T-helper 17 cell (primary cell): ENCODE data around the gene NME7. TPM values are rescaled to one million over a fixed set of nuclear protein-coding genes. Genes with fewer than 3 reads are reported as not detected.
"Not testable (repeated sequence)": the region's sequence is repeated elsewhere in the genome, so short reads cannot be mapped to it uniquely, and the experiment has no call there.

Source experiments
- ATAC-seq: fragments of 150-1000 bp; cut with Tn5 transposase; 2 replicates; pipeline ENCODE4 v1.10.0; 2021; ENCODE audit warnings: mild to moderate bottlenecking, moderate library complexity
- DNase-seq, 3 donors: peaks; one replicate each; pipeline versions ENCODE4 v3.0.0 to v3.0.0-alpha.2; 2020 to 2021
- H3K9me3 ChIP-seq: one replicate; pipeline ENCODE4 v1.7.0; 2013; ENCODE audit warnings: low read length, mild to moderate bottlenecking; ENCODE audit not compliant: control insufficient read depth, poor library complexity, severe bottlenecking
- H3K27ac Mint-ChIP-seq: one replicate; pipeline ENCODE4 v1.8.0; 2022; ENCODE audit warnings: mild to moderate bottlenecking, moderate library complexity, mixed read lengths
- H3K27me3 Mint-ChIP-seq: one replicate; pipeline ENCODE4 v1.8.0; 2022; ENCODE audit warnings: mixed read lengths
- H3K36me3 Mint-ChIP-seq: one replicate; pipeline ENCODE4 v1.8.0; 2022; ENCODE audit warnings: low read depth, mixed read lengths
- H3K4me1 Mint-ChIP-seq: one replicate; pipeline ENCODE4 v1.8.0; 2022; ENCODE audit warnings: mild to moderate bottlenecking, mixed read lengths
- H3K4me3 Mint-ChIP-seq: one replicate; pipeline ENCODE4 v1.8.0; 2022; ENCODE audit warnings: mild to moderate bottlenecking, moderate library complexity, mixed read lengths
- total RNA-seq, 4 donors: library from RNA in 2 of 4; stranded (reverse) in 2 of 4; gene quantifications; one replicate each; pipeline ENCODE4 v1.2.3 and lab custom pipeline; 2022 to 2026

Gene NME7
- total RNA-seq, 2 donors from 2014 or later = 9.1 to 9.2 TPM

DNA sequence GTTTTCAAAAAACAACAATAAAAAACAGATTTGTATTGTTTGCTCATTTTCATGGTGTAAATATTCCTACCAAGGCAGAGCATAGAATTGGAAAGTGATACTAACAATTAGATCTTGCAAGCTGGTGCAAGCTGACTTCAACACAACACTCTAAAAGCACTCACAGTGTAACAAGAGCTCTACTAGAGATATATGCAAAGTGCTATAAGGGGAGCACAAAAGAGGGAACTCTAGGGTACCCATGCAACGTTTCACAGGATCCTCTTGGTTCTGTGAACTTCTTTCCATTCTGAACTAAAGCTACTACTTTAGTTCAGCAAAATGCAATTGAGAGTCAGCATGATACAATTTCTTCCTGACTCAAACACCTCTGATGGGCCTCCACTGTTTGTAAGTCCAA, 182.8 kb downstream of the NME7 start:
- Mint-ChIP-seq H3K4me1 (no peaks in the 10 kb centered on the region), H3K4me3 (no peak overlapping the region), H3K36me3 (peaks cover 3% of the 10 kb centered on the region), H3K27me3 (no peaks in the 10 kb centered on the region), H3K27ac (no peak overlapping the region)
- DNase-seq (no peak), ATAC-seq (no peak)
- H3K9me3 ChIP-seq = no peaks in the 10 kb centered on the region

DNA sequence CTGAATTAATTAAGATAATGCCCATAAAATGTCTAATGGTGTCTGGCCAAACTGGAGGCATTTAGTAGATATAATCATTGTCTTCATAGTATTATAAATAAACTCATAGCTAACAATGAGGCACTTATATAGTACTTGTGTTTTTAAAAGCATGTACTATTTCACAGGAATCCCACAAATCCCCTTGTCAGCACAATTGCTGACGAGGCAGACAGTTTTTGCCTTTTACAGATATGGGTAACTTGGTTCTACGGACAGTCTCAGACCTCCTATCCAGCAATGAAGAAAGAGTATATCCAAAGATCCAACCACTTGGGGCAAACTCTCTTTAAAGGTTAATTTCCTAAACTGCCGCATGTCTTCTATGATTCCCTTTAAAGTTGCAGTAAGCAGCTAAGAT, 187.4 kb downstream of the NME7 start:
- H3K9me3 ChIP-seq = no peaks in the 10 kb centered on the region
- ATAC-seq (no peak), DNase-seq (no peak)
- Mint-ChIP-seq H3K27ac (no peak overlapping the region), H3K27me3 (no peaks in the 10 kb centered on the region), H3K4me3 (no peak overlapping the region), H3K4me1 (no peaks in the 10 kb centered on the region), H3K36me3 (no peaks in the 10 kb centered on the region)

DNA sequence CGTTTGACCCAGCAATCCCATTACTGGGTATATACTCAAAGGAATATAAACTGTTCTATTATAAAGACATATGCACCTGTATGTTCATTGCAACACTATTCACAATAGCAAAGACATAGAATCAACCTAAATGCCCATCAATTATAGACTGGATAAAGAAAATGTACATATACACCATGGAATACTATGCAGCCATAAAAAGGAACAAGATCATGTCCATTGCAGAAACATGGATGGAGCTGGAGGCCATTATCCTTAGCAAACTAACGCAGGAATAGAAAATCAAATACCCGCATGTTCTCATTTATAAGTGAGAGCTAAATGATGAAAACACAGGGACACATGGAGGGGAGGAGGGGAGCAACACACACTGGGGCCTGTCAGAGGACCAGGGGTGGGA, 188.2 kb downstream of the NME7 start:
- not testable (repeated sequence) for H3K27ac Mint-ChIP-seq, ATAC-seq, H3K9me3 ChIP-seq, H3K36me3 Mint-ChIP-seq, H3K4me3 Mint-ChIP-seq, DNase-seq, H3K27me3 Mint-ChIP-seq, H3K4me1 Mint-ChIP-seq

DNA sequence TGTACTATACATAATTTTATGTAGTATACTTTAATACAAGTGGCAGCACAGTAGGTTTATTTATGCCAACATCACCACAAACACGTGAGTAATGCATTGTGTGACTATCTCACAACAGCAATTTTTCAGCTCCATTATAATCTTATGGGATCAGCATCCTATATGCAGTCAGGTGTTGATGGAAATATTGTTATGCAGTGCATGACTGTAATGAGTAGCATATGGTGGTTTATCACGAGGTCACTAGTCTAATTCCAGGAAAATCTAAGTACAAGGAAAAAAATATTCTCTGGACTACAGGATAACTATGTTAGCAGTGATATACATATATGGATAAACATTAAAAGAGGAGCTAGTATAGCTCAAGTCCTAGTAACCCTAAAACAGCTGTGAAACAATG, 192.1 kb downstream of the NME7 start:
- ATAC-seq = no peak
- Mint-ChIP-seq H3K4me1 (no peaks in the 10 kb centered on the region), H3K36me3 (no peaks in the 10 kb centered on the region), H3K4me3 (no peak overlapping the region), H3K27ac (no peak overlapping the region), H3K27me3 (no peaks in the 10 kb centered on the region)
- no peak for DNase-seq
- H3K9me3 ChIP-seq = no peaks in the 10 kb centered on the region

DNA sequence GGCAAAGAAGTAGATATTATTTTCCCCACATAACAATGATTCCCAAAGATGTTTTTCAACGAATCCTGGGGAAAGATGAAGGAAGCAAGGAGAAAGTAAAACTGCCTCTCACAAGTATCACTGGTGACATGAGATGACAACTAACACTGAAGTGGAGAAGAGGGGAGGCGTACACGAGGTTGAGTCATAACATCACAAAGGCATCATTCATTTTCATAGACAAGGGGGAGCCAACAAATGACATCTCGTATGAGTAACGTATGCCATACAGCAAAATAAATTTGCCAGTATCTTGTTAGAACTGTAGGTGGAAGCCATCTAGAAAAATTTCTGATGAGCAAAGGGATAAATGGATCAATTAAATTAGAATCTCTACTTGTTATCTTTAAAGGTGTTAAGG, 204.5 kb downstream of the NME7 start:
- DNase-seq = no peak
- H3K27ac Mint-ChIP-seq = no peak overlapping the region
- no peaks in the 10 kb centered on the region for H3K27me3 Mint-ChIP-seq
- no peaks in the 10 kb centered on the region for H3K4me1 Mint-ChIP-seq
- ATAC-seq = no peak
- H3K36me3 Mint-ChIP-seq = peaks cover 2% of the 10 kb centered on the region
- no peaks in the 10 kb centered on the region for H3K9me3 ChIP-seq
- no peak overlapping the region for H3K4me3 Mint-ChIP-seq

- Mint-ChIP-seq H3K4me1 (no peaks in the 10 kb centered on the region), H3K4me3 (no peak overlapping the region), H3K27me3 (no peaks in the 10 kb centered on the region), H3K27ac (no peak overlapping the region), H3K36me3 (peaks cover 2% of the 10 kb centered on the region)
- no peaks in the 10 kb centered on the region for H3K9me3 ChIP-seq
- ATAC-seq (no peak), DNase-seq (no peak)
Observed at GRCh38 chr1:169161496-169162194, 206.0 kb downstream of the NME7 start.

DNA sequence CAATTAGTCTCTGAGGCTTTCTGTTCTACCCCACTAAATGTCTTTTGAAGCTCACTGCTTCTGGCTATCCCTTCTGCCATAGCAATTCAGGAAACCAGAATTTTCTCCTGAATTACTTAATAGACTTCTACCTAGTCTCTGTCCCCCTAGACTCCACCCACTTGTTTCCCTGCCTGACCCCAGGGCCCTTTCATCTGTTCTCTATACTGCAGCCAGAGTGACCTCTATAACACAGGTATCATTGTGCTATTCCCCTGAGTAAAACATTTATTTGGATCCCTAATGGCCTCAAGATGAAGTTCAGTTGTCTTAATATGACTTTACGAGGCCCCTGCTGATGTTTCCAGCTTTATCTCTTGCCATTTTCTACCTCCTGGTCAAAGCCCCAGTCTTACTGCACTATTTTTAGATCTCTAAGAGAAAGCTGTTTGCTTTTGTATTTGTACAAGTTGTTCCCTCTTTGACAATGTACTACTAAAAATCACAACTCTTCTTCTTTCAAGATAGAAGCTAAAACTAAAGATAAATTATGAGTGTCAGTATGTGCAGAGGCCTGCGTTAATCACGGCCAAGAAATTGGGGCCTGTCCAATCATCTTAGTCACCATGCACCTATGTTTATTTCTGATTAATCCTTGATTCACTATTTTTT, 206.6 kb downstream of the NME7 start:
- no peak for ATAC-seq
- Mint-ChIP-seq H3K4me1 (no peaks in the 10 kb centered on the region), H3K27ac (no peak overlapping the region)

DNA sequence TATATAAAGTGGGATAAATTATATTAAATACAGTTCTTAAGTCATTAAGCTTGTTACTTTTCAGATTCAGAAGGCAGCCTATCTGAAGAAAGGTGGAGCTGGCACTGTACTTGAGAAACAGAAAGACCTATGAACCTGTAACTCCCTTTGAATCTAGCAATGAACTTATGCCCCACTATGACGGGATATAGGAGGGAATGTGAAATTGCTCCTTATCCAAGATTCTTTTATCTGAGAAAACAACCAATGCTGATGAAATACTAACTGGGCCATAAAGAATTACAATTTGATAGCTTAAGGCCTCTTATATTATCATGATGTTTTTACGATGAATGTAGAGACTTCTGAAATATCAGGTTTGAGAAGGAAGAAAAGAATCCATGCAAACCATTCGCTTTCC, 211.0 kb downstream of the NME7 start:
- Mint-ChIP-seq H3K27me3 (no peaks in the 10 kb centered on the region), H3K4me1 (no peaks in the 10 kb centered on the region), H3K4me3 (no peak overlapping the region), H3K27ac (no peak overlapping the region), H3K36me3 (peaks cover 3% of the 10 kb centered on the region)
- H3K9me3 ChIP-seq = no peaks in the 10 kb centered on the region
- ATAC-seq (no peak), DNase-seq (no peak)

More for the DNA sequence above, 206.6 kb downstream of the NME7 start:
- no peak for DNase-seq
- H3K4me3 Mint-ChIP-seq = no peak overlapping the region
- peaks cover 2% of the 10 kb centered on the region for H3K36me3 Mint-ChIP-seq
- H3K9me3 ChIP-seq = no peaks in the 10 kb centered on the region
- H3K27me3 Mint-ChIP-seq = no peaks in the 10 kb centered on the region

DNA sequence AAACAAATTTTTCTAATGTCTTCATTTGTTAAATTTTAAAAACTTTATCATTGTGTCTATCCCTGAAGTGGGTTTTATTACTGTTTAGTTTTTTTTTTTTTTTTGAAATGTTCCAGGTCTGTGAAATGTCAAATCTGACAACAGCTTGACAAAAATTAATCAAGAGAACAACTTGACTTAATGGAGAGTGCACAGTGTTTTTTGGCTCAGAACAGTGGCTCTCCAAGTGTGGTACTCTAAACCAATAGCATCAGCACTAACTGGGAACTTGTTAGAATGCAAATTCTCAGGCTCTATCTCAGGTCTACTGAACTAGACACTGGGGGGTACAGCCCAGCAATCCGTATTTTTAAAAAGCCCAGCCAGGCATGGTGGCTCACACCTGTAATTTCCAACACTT, 211.9 kb downstream of the NME7 start:
- no peaks in the 10 kb centered on the region for H3K9me3 ChIP-seq
- ATAC-seq = no peak
- no peak overlapping the region for H3K4me3 Mint-ChIP-seq
- DNase-seq = no peak
- H3K36me3 Mint-ChIP-seq = peaks cover 3% of the 10 kb centered on the region
- H3K4me1 Mint-ChIP-seq = no peaks in the 10 kb centered on the region
- H3K27me3 Mint-ChIP-seq = no peaks in the 10 kb centered on the region
- no peak overlapping the region for H3K27ac Mint-ChIP-seq

DNA sequence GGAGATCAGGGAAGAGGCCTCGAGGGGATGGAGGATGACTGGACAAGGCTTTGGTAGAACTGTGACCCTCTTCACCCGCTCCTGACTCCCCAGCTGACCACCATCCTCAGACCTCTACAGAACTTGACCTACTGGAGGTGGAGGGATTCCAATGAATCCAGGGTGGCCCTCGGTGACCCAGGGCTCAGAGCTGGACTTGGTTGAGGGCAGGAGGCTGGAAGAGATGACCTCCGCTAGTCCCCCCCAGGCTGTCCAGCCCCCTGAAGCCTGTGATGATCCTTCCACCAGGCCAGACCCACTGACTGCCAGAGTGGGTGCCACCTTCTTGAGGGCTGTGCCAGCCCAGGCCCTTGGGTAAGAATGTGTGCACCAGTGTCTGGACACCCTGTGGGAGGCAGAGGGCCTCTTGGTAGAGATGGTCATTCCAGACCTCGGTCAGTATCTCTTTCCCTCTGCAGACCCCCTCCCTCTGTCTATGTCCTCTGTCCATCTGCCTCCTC, 216.2 kb downstream of the NME7 start:
- Mint-ChIP-seq H3K4me1 (no peaks in the 10 kb centered on the region), H3K4me3 (no peak overlapping the region), H3K27ac (no peak overlapping the region), H3K27me3 (no peaks in the 10 kb centered on the region), H3K36me3 (peaks cover 3% of the 10 kb centered on the region)
- ATAC-seq (no peak), DNase-seq (no peak)
- H3K9me3 ChIP-seq = no peaks in the 10 kb centered on the region

GRCh38 chr1:169150641-169151337, 216.8 kb downstream of the NME7 start:
- no peaks in the 10 kb centered on the region for H3K9me3 ChIP-seq

GRCh38 chr1:169149555-169150286, 217.9 kb downstream of the NME7 start:
- DNase-seq (no peak), ATAC-seq (no peak)
- H3K9me3 ChIP-seq = no peaks in the 10 kb centered on the region
- peaks cover 3% of the 10 kb centered on the region for H3K36me3 Mint-ChIP-seq
- H3K27ac Mint-ChIP-seq = no peak overlapping the region
- no peaks in the 10 kb centered on the region for H3K4me1 Mint-ChIP-seq
- no peaks in the 10 kb centered on the region for H3K27me3 Mint-ChIP-seq
- H3K4me3 Mint-ChIP-seq = no peak overlapping the region

More at GRCh38 chr1:169150641-169151337, 216.8 kb downstream of the NME7 start:
- H3K27me3 Mint-ChIP-seq = no peaks in the 10 kb centered on the region
- no peak overlapping the region for H3K4me3 Mint-ChIP-seq
- no peak overlapping the region for H3K27ac Mint-ChIP-seq
- H3K4me1 Mint-ChIP-seq = no peaks in the 10 kb centered on the region
- H3K36me3 Mint-ChIP-seq = peaks cover 3% of the 10 kb centered on the region
- no peak for ATAC-seq
- no peak for DNase-seq
